ENCODE results near the gene IL31RA.
"Not testable (repeated sequence)": the region's sequence is repeated elsewhere in the genome, so short reads cannot be mapped to it uniquely, and the experiment has no call there.

IL31RA gene

DNA sequence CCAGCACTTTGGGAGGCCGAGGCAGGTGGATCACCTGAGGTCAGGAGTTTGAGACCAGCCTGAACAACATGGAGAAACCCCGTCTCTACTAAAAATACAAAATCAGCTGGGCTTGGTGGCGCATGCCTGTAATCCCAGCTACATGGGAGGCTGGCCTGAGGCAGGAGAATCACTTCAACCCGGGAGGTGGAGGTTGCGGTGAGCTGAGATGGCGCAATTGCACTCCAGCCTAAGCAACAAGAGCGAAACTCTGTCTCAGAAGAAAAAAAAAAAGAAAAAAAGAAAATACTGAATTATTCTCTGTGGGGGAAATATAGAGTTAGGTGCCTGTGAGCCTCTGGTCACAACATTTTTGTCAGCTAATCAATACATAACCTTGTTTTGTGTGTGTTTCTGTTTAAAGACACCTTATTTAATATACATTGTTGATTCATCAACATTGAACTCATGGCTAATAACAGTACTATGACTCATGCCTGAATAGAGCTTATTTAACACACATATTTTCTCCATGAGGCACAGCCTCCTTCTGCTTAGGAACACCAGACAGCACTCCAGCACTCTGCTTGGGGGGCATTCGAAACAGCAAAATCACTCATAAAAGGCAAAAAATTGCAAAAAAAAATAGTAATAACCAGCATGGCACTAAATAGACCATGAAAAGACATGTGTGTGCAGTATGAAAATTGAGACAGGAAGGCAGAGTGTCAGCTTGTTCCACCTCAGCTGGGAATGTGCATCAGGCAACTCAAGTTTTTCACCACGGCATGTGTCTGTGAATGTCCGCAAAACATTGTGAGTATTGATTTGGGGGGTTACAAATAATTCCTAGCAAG lies at the start of gene IL31RA:
Gene IL31RA, plus strand, starts transcription at position 519 of the 836 bp plus-strand sequence. Its CDS starts 214 bp downstream, at position 733.
- no peak for DNase-seq (ENCODE audit: low spot score)

DNA sequence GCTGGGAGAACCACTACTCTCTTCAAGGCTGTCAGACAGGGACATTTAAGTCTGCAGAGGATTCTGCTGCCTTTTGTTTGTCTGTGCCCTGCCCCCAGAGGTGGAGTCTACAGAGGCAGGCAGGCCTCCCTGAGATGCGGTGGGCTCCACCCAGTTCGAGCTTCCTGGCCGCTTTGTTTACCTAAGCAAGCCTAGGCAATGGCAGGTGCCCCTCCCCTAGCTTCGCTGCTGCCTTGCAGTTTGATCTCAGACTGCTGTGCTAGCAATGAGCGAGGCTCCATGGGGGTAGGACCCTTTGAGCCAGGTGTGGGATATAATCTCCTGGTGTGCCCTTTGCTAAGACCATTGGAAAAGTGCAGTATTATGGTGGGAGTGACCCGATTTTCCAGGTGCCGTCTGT lies 42.3 kb upstream of the IL31RA start:
- not testable (repeated sequence) for DNase-seq (ENCODE audit: low spot score)

DNA sequence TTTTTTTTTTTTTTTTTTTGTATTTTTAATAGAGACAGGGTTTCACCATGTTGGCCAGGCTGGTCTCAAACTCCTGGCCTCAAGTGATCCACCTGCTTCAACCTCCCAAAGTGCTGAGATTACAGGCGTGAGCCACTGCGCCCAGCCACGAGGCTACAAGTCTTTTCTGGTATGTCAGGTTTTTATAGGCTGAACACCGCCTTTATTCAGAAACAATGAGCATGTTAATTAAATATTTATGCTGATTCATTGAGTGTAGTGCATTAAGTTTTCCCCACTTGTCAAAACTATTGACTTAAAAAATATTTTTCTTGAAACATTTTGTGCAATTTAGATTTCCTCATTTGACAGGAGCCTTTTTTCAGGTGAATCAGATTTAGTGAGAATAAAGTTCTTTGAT lies 35.2 kb upstream of the IL31RA start:
- not testable (repeated sequence) for DNase-seq (ENCODE audit: low spot score)

DNA sequence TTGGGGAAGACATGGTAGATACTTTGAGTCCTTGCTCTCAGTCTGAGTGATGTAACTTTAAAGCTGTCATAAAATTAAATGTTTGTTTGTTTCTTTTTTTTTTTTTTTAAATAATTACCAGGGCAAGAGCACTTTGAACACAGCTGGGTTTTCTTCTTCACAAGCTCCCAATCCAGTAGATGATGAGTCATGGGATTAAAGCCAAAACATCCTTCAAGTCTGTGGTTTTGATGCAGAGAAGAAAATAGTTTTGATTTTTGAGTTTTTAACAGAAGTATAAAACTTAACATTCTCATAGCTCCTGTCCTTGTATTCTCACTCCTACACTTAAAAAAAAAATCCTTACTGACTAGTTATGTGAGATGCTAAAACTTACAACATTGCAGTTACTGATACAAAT lies 34.8 kb upstream of the IL31RA start:
- DNase-seq (ENCODE audit: low spot score) = no peak

DNA sequence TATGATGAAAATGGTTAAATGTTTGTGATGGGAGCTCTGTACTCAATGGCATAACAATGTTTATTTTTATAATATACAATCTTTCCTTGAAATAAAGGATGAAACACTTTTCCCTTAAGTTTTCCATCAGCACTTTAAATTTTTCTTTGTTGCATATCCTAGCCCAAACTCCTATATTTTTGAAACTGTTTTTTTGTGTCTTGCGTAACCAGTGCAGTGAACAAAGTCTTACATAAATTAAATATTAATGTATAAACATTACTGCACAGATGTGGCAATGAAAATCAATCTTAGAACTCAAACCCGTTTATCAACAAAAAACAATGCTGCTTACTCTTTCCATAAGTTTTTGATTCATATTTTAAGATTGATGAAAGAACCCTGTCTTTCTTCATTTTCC lies 34.1 kb upstream of the IL31RA start:
- no peak for DNase-seq (ENCODE audit: low spot score)

DNA sequence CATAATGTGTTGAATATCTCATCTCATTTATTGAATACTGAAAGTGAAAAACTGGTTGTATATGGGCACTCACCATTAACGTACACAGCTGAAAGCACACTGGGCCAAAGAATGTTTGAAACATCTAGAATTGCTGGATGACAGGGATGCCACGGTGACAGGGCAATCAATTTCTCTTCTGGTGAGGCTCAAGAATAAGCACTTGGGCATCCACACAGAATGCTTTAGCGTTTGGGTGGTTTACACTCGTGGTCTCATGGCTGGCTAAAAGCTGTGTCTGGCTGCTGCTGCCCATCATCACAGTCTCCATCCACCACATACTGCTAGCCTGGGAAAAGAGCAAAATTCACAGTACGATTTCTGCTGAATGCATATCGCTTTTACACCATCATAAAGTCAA lies 30.7 kb upstream of the IL31RA start:
- no peak for DNase-seq (ENCODE audit: low spot score)

DNA sequence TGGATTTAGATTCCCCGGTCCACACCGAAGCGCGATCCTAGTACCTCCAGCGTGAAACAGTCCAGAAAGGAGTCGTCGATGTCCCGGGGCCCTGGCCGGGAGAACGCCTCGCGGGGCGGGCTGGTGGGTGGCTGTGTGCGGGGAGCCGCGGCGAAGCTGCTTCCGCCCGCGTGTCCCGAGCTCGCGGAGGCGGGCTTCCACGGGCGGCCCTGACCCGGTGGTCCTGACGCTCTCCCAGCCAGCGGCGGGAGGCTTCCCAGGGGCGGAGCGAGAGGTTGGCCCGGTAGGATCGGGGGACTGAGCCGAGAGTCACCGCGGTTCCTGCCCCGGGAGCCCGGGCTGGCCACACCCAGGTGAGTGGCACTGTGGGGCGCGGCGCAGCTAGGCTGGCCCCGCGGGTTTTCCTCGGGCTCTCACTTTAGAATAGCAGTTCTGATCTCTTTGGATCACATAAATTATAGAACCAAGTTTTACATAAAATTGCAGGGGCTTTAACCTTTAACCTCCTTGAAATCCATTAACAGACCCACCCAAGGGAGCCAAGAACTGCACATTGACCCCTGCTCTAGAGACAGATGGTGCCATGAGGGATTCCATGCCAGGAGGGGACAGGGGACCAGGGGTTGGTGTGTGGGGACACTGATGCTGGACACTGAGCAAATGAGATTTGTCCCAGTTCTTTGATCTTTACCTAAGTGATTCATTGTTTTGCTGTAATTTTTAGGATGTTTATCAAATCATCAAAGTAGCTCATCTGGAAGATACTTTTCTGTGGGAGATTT lies 29.2 kb upstream of the IL31RA start:
- no peak for DNase-seq (ENCODE audit: low spot score)

DNA sequence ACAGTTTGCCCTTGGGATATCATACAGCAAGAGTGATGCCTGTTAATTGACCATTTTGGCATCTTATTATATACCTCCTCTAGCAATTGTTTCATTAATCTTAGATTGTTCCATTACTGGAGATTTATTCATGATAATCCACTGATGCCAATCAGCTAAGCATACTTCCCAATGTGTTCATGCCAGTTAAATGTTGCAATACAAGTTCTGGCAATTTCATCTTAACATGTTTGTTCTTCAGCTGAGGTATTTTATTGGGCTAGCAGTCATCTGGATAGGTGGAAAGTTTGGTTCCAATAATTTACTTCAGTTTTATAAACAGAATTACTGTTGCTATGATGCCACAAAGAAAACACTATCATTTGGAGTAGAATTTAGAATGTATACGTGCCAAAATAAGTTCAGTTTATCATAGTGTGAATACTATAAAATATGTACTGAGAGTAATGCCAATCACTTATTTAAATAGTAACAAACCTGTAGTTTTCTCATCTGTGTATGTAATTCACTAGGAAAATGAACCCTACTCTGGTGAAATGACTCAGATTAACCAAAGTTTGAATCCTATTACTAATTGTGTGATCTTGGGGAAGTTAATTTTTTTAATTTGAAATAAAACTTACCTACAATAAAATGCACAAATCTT lies 27.9 kb upstream of the IL31RA start:
- no peak for DNase-seq (ENCODE audit: low spot score)

DNA sequence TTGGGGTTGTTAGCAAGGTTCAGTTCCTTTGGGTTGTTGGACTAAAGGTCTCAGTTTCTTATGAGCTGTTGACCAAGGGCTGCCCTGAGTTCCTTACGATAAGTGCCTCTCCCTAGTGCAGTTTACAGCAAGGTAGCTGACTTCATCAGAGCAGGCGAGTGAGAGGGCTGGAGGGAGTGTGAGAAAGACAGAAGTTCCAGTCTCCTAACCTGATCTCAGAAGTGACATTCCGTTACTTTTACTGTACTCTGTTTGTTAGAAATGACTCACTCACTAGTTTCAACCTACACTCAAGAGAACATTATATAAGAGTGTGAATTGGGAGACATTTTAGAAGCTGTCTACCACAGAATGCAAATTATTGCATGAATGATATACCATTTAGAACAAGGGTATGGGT lies 21.2 kb upstream of the IL31RA start:
- DNase-seq (ENCODE audit: low spot score) = no peak

DNA sequence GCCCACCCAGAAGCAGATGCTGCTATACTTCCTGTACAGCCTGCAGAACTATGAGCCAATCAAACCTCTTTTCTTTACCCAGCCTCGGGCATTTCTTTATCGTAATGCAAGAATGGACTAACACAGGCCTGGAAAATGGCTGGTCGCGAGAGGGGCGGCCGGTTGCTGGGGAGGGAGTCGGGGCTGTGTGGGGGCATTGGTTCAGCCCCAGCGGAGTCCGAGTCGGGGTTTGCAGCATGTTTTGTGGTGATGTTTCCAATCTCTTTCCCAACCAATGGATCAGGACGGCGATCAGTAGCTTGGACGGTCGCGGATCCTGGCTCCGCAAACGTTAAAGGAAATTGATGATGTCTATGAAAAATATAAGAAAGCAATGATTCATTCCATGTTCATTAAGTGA lies 18.7 kb upstream of the IL31RA start:
- DNase-seq (ENCODE audit: low spot score) = no peak

DNA sequence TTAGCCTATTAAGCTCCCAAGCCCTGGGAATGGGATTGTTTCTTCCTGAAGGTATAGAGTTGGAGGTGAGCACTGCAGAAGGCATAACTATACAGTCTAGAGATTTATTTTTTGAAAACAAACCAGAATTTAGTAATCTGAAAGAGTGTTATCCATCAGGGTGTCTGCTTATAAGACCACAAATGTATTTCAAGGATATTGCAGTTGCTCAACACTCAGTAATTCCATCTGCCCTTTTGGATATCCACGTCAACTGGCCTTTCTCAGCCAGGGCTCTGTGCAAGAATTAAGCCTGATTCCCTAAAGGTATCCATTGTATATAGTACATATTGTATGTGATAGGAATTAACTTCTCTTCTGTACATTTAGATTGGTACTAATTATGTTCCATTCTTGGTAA lies 15.0 kb upstream of the IL31RA start:
- DNase-seq (ENCODE audit: low spot score) = no peak

DNA sequence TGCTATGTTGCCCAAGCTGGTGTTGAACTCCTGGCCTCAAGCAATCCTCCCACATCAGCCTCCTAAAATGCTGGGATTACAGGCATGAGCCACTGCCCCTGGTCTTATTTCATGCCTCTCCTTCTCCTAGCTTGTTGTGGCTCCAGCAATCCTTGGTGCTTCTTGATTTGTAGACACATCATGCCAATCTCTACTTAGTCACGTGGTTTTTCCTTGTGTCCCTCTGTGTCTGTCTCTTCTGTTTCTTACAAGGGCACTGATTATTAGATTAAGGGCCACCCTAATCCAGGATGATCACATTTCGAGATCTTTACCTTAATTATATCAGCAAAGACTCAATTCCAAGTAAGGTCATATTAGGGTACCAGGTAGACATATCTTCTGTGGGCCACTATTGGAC lies 9.2 kb upstream of the IL31RA start:
- DNase-seq (ENCODE audit: low spot score) = no peak

DNA sequence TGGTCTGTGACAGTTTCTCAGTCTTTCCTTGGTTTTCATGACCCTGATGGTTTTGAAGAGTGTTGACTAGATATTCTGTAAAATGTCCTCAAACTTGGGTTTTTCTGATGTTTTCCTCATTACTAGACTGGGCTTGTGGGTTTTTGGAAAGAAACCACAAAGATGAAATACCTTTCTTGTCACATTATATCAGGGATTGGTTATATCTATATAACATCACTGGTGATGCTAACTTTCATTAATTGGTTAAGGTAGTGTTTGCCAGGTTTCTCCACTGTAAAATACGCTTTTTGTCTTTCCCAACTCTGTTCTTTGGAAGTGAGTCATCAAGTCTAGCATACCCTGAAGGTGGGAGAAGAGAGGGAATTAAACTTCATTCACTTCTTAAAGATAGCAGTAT lies 3.3 kb upstream of the IL31RA start:
- no peak for DNase-seq (ENCODE audit: low spot score)

DNA sequence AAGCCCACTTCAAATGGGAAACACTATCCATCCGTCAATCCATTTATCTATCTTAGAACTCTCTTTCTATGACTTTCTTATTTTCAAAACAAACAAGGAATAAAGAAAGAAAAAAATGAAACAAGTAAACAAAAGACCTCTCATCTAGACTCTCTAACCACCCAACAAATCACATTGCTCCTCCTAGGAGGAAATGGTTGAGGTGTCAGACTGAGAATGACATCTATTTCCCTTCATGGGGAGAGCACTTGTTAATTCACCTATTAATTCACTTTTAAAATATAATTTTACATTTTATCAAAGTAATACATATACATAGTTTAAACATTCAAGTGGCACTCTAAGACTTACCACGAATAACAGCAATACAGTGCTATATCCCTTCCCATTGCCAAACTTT lies 2.4 kb upstream of the IL31RA start:
- DNase-seq (ENCODE audit: low spot score) = no peak

DNA sequence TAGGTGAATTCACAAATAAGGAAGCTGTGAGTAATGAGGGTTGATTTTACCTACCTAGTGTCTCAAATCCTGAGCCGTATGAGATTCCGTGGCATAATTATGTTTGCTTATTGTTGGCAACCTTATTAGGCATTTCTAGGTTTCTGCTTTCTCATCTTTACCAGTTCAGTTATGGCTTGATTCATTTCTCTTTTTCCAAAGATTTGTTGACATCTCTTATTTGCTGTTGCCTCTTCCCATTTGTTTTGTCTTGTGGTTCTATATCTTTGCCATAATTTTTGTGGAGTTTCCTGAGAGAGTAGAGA lies 470 bp downstream of the IL31RA start:
- DNase-seq (ENCODE audit: low spot score) = no peak

DNA sequence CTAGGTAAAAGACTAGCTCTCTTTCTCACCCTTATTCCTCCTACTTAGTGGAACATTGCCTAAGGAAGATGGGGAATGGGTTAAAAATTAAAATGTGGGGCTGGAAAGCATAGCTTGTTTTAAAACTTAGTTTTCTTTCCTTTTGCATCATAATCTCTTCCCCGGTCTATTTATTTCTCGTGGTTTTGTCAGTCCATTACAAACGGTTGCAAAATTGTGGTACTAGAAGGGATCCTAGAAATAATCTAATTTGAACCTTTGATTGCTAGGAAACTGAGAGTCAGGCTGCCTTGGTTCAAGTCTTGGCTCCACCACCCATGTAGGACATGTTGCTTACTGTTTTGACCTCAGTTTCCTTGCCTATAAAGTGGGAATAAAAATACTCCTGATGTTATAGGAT lies 1.3 kb downstream of the IL31RA start:
- DNase-seq (ENCODE audit: low spot score) = no peak

DNA sequence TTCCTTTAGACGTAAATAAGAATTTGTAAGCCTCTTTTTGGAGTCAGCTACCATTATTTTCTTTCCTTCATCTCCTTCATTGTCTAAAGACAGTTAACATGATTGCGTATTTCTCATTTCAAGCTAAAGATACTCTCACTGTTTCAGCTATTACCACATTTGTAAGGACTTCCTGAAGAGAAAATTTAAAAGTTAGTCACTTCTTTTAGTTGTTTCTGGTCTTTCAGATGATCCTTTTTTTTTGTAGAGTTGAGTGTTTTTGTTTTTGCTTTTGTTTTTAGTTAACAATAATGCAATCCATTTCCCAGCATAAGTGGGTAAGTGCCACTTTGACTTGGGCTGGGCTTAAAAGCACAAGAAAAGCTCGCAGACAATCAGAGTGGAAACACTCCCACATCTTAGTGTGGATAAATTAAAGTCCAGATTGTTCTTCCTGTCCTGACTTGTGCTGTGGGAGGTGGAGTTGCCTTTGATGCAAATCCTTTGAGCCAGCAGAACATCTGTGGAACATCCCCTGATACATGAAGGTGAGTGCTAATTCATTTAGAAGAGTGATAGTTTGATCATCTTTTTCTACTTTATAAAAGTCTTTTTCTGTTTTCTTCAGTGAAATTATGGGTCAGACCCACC lies 2.0 kb downstream of the IL31RA start:
- no peak for DNase-seq (ENCODE audit: low spot score)

DNA sequence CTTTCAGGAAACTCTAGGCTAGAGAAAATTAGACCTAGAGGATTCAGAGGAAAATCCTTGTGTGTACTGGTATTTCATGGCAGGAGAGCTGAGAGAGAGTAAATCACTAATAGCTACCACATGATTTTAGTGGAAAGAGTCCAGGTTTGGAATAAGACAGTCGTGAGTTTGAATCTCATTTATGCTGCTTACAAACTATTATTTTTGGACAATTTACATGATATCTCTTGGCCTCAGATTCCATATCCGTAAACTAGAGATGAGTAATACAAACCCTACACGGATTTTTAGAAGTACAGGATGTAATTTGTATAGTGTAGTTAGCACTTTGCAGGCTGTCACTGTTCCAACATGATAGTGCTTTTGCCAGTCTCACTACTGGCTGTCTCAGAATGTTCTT lies 2.7 kb downstream of the IL31RA start:
- DNase-seq (ENCODE audit: low spot score) = no peak

DNA sequence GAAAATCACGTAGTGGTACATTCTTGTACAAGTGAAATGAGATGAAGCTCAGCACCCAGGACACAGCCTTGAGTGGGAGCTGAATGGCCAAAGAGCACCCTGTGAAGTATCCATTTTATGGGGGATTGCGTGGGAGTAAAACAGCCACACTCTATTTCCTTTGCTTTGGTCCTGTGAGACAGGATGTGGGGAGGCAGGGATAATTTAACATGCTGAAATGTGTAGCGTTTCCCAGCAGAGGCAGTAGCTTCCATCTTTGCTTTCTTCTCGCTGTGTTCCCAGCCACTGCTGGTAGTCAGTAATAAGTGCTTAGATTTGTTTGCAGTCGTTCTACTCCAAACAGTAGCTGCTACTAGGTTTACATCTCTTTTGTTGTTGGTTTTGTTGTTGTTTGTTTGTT lies 4.4 kb downstream of the IL31RA start:
- no peak for DNase-seq (ENCODE audit: low spot score)

DNA sequence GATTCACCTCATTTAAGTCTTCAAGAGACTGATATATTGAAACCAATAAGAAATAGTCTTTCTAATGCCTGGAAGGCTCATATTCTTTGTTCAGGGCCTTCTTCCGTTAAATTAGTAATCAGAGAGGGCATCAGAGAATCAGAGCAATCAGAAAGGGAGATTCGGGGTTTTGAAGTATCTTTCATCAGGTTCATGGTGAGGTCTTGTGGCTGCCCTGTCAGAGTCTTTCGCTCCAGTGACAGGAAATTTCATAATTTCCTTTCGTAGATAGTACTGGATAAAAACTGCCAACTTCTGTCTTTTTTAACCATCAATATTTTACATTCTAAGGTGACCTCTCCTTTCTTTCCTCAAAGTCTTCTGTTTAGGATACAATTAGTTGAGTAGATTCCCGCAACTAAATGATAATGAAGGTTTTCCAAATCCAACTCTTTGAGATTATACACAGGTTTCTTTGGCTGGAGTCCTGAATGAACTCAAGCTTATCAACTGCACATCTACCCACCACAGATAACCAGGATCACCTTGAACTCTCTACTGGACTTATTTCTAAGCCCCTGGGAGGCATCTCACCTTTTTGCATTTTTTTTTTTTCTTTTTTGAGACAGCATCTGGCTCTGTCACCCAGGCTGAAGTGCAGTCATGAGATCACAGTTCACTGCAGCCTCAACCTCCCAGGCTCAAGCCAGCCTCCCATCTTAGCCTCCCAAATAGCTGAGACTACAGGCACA lies 5.5 kb downstream of the IL31RA start:
- DNase-seq (ENCODE audit: low spot score) = no peak

DNA sequence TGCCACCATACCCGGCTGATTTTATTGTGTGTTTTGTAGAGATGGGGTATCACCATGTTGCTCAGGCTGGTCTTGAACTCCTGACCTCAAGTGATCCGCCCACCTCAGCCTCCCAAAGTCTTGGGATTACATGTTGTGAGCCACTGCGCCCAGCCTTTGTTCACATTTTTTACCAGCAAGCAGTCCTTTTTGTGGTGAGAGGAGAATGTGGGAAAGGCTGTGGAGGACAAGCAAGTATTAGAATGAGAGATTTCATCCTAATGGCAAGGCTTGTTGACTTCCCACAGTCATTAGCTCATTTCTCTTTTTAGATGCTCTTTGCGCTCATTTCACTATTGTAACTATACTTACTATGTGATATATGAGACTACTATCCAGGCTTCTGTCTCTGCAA lies 6.1 kb downstream of the IL31RA start:
- no peak for DNase-seq (ENCODE audit: low spot score)

DNA sequence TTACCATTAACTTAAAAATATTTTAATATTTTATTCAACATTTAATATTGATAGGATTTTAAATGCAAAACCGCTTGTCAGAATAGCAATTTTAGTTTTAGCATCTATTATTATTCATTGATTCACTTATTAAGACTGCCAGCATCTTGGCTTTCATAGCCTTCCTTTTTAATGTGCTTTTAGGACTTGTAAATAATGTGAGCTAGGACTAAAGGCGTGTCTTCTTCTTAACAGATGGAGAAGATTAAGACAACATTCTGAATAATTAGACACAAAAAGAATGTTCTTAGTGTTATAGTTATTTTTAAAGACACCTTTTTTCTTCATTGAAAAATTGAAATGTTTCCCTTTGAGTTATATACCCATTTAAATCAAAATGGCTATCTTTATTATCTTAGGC lies 6.9 kb downstream of the IL31RA start:
- DNase-seq (ENCODE audit: low spot score) = no peak
